Activated CD4-positive, alpha-beta memory T cell treated with anti-CD3 and anti-CD28 coated beads for 36 hours (primary cell): ENCODE measurements around the gene CLVS2. TPM values are rescaled to one million over a fixed set of nuclear protein-coding genes. Genes with fewer than 3 reads are reported as not detected.

Source experiments
- CTCF ChIA-PET: fragments of 350-600 bp; sonication (Branson Sonifier 250); formaldehyde crosslinking; loops from one replicate; lab custom pipeline; 2021; ENCODE audit warnings: antibody characterized with exemption, inconsistent platforms; lab: Charles Lee
- POLR2A ChIA-PET: fragments of 350-600 bp; sonication (Branson Sonifier 250); formaldehyde crosslinking; loops from one replicate; lab custom pipeline; 2021; ENCODE audit warnings: antibody characterized with exemption; lab: Charles Lee
- DNase-seq: peaks from one replicate; pipeline ENCODE4 v3.0.0-alpha.2; 2020
- H3K27ac Mint-ChIP-seq: one replicate; pipeline ENCODE4 v1.8.0; 2021; ENCODE audit warnings: mixed read lengths
- H3K27me3 Mint-ChIP-seq: one replicate; pipeline ENCODE4 v1.8.0; 2021; ENCODE audit warnings: mixed read lengths
- H3K36me3 Mint-ChIP-seq: one replicate; pipeline ENCODE4 v1.8.0; 2021; ENCODE audit warnings: mixed read lengths
- H3K4me1 Mint-ChIP-seq: one replicate; pipeline ENCODE4 v1.8.0; 2021; ENCODE audit warnings: low read depth, mixed read lengths
- H3K4me3 Mint-ChIP-seq: one replicate; pipeline ENCODE4 v1.8.0; 2021; ENCODE audit warnings: mild to moderate bottlenecking, mixed read lengths
- H3K9me3 Mint-ChIP-seq: one replicate; pipeline ENCODE4 v1.8.0; 2021; ENCODE audit warnings: mixed read lengths
- intact Hi-C: fragments of 100-400 bp; cut with micrococcal nuclease; formaldehyde crosslinking; loops from one replicate; pipeline ENCODE4 v1.15.1; 2023
- total RNA-seq, 2 experiments: library from RNA; stranded (reverse); gene quantifications; one replicate each; pipeline ENCODE4 v1.2.3, GENCODE V29; 2021

The CLVS2 gene
- total RNA-seq, 2 experiments from 2014 or later: not detected

- POLR2A ChIA-PET: no interaction called here
- H3K27ac Mint-ChIP-seq: no peak overlapping the region
- no peak for DNase-seq
- no peaks in the 10 kb centered on the region for H3K36me3 Mint-ChIP-seq
- no peaks in the 10 kb centered on the region for H3K4me1 Mint-ChIP-seq
- CTCF ChIA-PET: no interaction called here
- H3K27me3 Mint-ChIP-seq: no peaks in the 10 kb centered on the region
- peaks cover 2% of the 10 kb centered on the region for H3K9me3 Mint-ChIP-seq
- intact Hi-C loops: no loop called here
- no peak overlapping the region for H3K4me3 Mint-ChIP-seq
Measured at GRCh38 chr6:123030282-123030681, 34.2 kb downstream of the CLVS2 start.

GRCh38 chr6:123036648-123037047 lies 40.6 kb downstream of the CLVS2 start:
- CTCF ChIA-PET: no interaction called here
- no peaks in the 10 kb centered on the region for H3K36me3 Mint-ChIP-seq
- intact Hi-C loops: no loop called here
- no peak overlapping the region for H3K27ac Mint-ChIP-seq
- H3K4me3 Mint-ChIP-seq: no peak overlapping the region
- DNase-seq: no peak
- H3K4me1 Mint-ChIP-seq: no peaks in the 10 kb centered on the region
- H3K27me3 Mint-ChIP-seq: no peaks in the 10 kb centered on the region
- H3K9me3 Mint-ChIP-seq: no peaks in the 10 kb centered on the region
- POLR2A ChIA-PET: no interaction called here

GRCh38 chr6:123039431-123039830 lies 43.4 kb downstream of the CLVS2 start:
- ChIA-PET POLR2A (no interaction called here), CTCF (no interaction called here)
- Mint-ChIP-seq H3K4me1 (no peaks in the 10 kb centered on the region), H3K27me3 (no peaks in the 10 kb centered on the region), H3K9me3 (no peaks in the 10 kb centered on the region), H3K27ac (no peak overlapping the region), H3K36me3 (no peaks in the 10 kb centered on the region), H3K4me3 (no peak overlapping the region)
- intact Hi-C loops: no loop called here
- DNase-seq: no peak

GRCh38 chr6:123042401-123042800 lies 46.4 kb downstream of the CLVS2 start:
- H3K4me3 Mint-ChIP-seq: no peak overlapping the region
- intact Hi-C loops: no loop called here
- no peaks in the 10 kb centered on the region for H3K27me3 Mint-ChIP-seq
- no peaks in the 10 kb centered on the region for H3K9me3 Mint-ChIP-seq
- H3K36me3 Mint-ChIP-seq: no peaks in the 10 kb centered on the region
- POLR2A ChIA-PET: no interaction called here
- CTCF ChIA-PET: no interaction called here
- no peak for DNase-seq
- no peak overlapping the region for H3K27ac Mint-ChIP-seq
- no peaks in the 10 kb centered on the region for H3K4me1 Mint-ChIP-seq

GRCh38 chr6:123044341-123044860 lies 48.4 kb downstream of the CLVS2 start:
- intact Hi-C loops: no loop called here
- H3K27ac Mint-ChIP-seq: no peak overlapping the region
- DNase-seq: no peak
- POLR2A ChIA-PET: no interaction called here
- no peak overlapping the region for H3K4me3 Mint-ChIP-seq
- H3K4me1 Mint-ChIP-seq: no peaks in the 10 kb centered on the region
- H3K9me3 Mint-ChIP-seq: no peaks in the 10 kb centered on the region
- H3K27me3 Mint-ChIP-seq: no peaks in the 10 kb centered on the region
- H3K36me3 Mint-ChIP-seq: no peaks in the 10 kb centered on the region
- CTCF ChIA-PET: no interaction called here

- DNase-seq: no peak
- intact Hi-C loops: no loop called here
Measured at GRCh38 chr6:123053602-123054225, 57.7 kb downstream of the CLVS2 start.

GRCh38 chr6:123055256-123055655 lies 59.2 kb downstream of the CLVS2 start:
- H3K4me3 Mint-ChIP-seq: no peak overlapping the region
- H3K9me3 Mint-ChIP-seq: peaks cover 2% of the 10 kb centered on the region
- no peaks in the 10 kb centered on the region for H3K27me3 Mint-ChIP-seq
- H3K36me3 Mint-ChIP-seq: no peaks in the 10 kb centered on the region
- H3K4me1 Mint-ChIP-seq: no peaks in the 10 kb centered on the region
- ChIA-PET POLR2A (no interaction called here), CTCF (no interaction called here)
- no peak overlapping the region for H3K27ac Mint-ChIP-seq
- no peak for DNase-seq
- intact Hi-C loops: no loop called here

More at GRCh38 chr6:123053602-123054225, 57.7 kb downstream of the CLVS2 start:
- no peaks in the 10 kb centered on the region for H3K27me3 Mint-ChIP-seq
- no peak overlapping the region for H3K4me3 Mint-ChIP-seq
- CTCF ChIA-PET: no interaction called here
- H3K4me1 Mint-ChIP-seq: no peaks in the 10 kb centered on the region
- H3K36me3 Mint-ChIP-seq: no peaks in the 10 kb centered on the region
- POLR2A ChIA-PET: no interaction called here
- H3K9me3 Mint-ChIP-seq: peaks cover 2% of the 10 kb centered on the region
- no peak overlapping the region for H3K27ac Mint-ChIP-seq

GRCh38 chr6:123062670-123063069 lies 66.6 kb downstream of the CLVS2 start:
- Mint-ChIP-seq H3K36me3 (no peaks in the 10 kb centered on the region), H3K4me3 (no peak overlapping the region), H3K9me3 (no peaks in the 10 kb centered on the region), H3K27ac (no peak overlapping the region), H3K27me3 (no peaks in the 10 kb centered on the region), H3K4me1 (no peaks in the 10 kb centered on the region)
- ChIA-PET POLR2A (no interaction called here), CTCF (no interaction called here)
- intact Hi-C loops: no loop called here
- no peak for DNase-seq

GRCh38 chr6:123064038-123064437 lies 68.0 kb downstream of the CLVS2 start:
- intact Hi-C loops: no loop called here
- H3K36me3 Mint-ChIP-seq: no peaks in the 10 kb centered on the region
- H3K9me3 Mint-ChIP-seq: no peaks in the 10 kb centered on the region
- H3K4me3 Mint-ChIP-seq: no peak overlapping the region
- ChIA-PET POLR2A (no interaction called here), CTCF (no interaction called here)
- no peak for DNase-seq
- no peak overlapping the region for H3K27ac Mint-ChIP-seq
- H3K27me3 Mint-ChIP-seq: no peaks in the 10 kb centered on the region
- H3K4me1 Mint-ChIP-seq: no peaks in the 10 kb centered on the region

GRCh38 chr6:123074616-123075015 lies 78.6 kb downstream of the CLVS2 start:
- no peak overlapping the region for H3K4me3 Mint-ChIP-seq
- intact Hi-C loops: no loop called here
- CTCF ChIA-PET: no interaction called here
- no peak overlapping the region for H3K27ac Mint-ChIP-seq
- no peaks in the 10 kb centered on the region for H3K27me3 Mint-ChIP-seq
- H3K4me1 Mint-ChIP-seq: no peaks in the 10 kb centered on the region
- no peaks in the 10 kb centered on the region for H3K9me3 Mint-ChIP-seq
- no peaks in the 10 kb centered on the region for H3K36me3 Mint-ChIP-seq
- no peak for DNase-seq
- POLR2A ChIA-PET: no interaction called here

GRCh38 chr6:123085403-123085802 lies 89.4 kb downstream of the CLVS2 start:
- no peak for DNase-seq
- CTCF ChIA-PET: no interaction called here
- intact Hi-C loops: no loop called here
- Mint-ChIP-seq H3K36me3 (no peaks in the 10 kb centered on the region), H3K27me3 (no peaks in the 10 kb centered on the region), H3K9me3 (peaks cover 8% of the 10 kb centered on the region), H3K27ac (no peak overlapping the region), H3K4me3 (no peak overlapping the region), H3K4me1 (no peaks in the 10 kb centered on the region)
- POLR2A ChIA-PET: no interaction called here

GRCh38 chr6:123089226-123089625 lies 93.2 kb downstream of the CLVS2 start:
- H3K4me3 Mint-ChIP-seq: no peak overlapping the region
- H3K36me3 Mint-ChIP-seq: no peaks in the 10 kb centered on the region
- intact Hi-C loops: no loop called here
- no peaks in the 10 kb centered on the region for H3K27me3 Mint-ChIP-seq
- peaks cover 3% of the 10 kb centered on the region for H3K9me3 Mint-ChIP-seq
- CTCF ChIA-PET: no interaction called here
- no peak for DNase-seq
- no peak overlapping the region for H3K27ac Mint-ChIP-seq
- H3K4me1 Mint-ChIP-seq: no peaks in the 10 kb centered on the region
- POLR2A ChIA-PET: no interaction called here

- ChIA-PET POLR2A (no interaction called here), CTCF (no interaction called here)
Measured at GRCh38 chr6:123091091-123091895, 95.3 kb downstream of the CLVS2 start.

More at GRCh38 chr6:123091091-123091895, 95.3 kb downstream of the CLVS2 start:
- Mint-ChIP-seq H3K27ac (no peak overlapping the region), H3K4me1 (no peaks in the 10 kb centered on the region), H3K4me3 (no peak overlapping the region), H3K27me3 (no peaks in the 10 kb centered on the region), H3K36me3 (no peaks in the 10 kb centered on the region), H3K9me3 (peaks cover 3% of the 10 kb centered on the region)
- intact Hi-C loops: no loop called here
- DNase-seq: no peak
